ENCODE data around the gene MPHOSPH10. TPM values are rescaled to one million over a fixed set of nuclear protein-coding genes. Genes with fewer than 3 reads are reported as not detected.

MPHOSPH10 gene
- total and polyA plus RNA-seq, 2 of the 13 experiments (the other 11 are each of a cell fraction or from before 2014, with no cell fraction given), result 37.8 to 137 TPM

DNA sequence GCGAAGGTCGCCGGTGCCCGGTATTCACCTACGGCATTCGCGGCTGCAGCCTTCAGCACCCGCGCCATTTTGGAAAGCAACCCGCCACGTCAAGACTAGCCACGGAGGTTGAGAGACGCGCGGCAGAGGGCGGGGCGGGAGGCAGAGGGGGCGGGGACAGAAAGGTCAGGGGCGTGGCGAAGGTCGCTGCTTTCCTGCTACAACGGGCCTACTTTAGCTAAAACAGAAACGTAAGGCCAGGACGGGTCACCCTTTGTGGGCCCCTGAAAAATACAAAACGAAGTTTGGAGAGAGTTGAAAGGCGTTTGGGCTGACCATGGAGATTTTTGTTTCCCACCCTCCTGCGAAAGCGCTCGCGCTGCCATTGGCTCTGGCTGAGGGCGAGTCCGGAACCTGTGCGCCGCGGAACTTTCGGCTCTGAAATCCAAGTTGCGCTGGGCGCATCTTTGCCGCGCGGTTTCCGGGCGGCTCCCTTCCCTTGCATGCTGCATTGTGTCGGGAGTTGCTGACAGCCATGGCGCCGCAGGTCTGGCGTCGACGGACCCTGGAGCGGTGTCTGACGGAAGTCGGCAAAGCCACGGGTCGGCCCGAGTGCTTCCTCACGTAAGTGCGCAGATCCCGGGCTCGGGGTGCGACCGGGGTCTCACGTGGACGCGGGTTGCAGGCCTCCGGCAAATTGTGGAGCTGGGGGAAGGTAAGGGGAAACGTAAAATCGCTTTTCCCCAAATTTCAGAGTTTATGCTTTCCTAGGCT is at the start of gene MPHOSPH10, which contains the start of gene MCEE (continued):
- TF ChIP-seq, protein P1, sequence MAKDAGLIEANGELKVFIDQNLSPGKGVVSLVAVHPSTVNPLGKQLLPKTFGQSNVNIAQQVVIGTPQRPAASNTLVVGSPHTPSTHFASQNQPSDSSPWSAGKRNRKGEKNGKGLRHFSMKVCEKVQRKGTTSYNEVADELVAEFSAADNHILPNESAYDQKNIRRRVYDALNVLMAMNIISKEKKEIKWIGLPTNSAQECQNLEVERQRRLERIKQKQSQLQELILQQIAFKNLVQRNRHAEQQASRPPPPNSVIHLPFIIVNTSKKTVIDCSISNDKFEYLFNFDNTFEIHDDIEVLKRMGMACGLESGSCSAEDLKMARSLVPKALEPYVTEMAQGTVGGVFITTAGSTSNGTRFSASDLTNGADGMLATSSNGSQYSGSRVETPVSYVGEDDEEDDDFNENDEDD (CRISPR knock-in tag; IDR thresholded peaks at IDR 0.05; ENCODE audit: borderline replicate concordance), result peak; percentile 84; the same call in 1 of the 2 replicates
- TF ChIP-seq ZNF260 (CRISPR knock-in tag; IDR thresholded peaks at IDR 0.05; ENCODE audit: borderline replicate concordance, low read depth) (no peak), SALL1 (CRISPR knock-in tag; IDR thresholded peaks at IDR 0.05) (peak; percentile 81), MED13 (CRISPR knock-in tag; IDR thresholded peaks at IDR 0.05) (peak; percentile 87), ZNF160 (CRISPR knock-in tag; IDR thresholded peaks at IDR 0.05) (peak; percentile 92), MED1 (CRISPR knock-in tag; IDR thresholded peaks at IDR 0.05) (peak; percentile 89), POLR2G (IDR thresholded peaks at IDR 0.05; ENCODE audit: low read depth, low read length) (peak; percentile 92), HNRNPL (IDR thresholded peaks at IDR 0.05; ENCODE audit: low read depth, low read length) (peak; percentile 88), MLLT10 (CRISPR knock-in tag; IDR thresholded peaks at IDR 0.05) (0 out of 2 replicates have a peak, but pooled peaks have one; percentile 69), ZNF430 (CRISPR knock-in tag; IDR thresholded peaks at IDR 0.05) (peak; percentile 74), MAFG (CRISPR knock-in tag; IDR thresholded peaks at IDR 0.05) (no peak), TMF1 (CRISPR knock-in tag; IDR thresholded peaks at IDR 0.05; ENCODE audit: low read depth) (0 out of 2 replicates have a peak, but pooled peaks have one; percentile 47), HMG20B (CRISPR knock-in tag; conservative IDR thresholded peaks at IDR 0.05) (peak; percentile 62; the same call in 1 of the 2 replicates), ZNF12 (CRISPR knock-in tag; IDR thresholded peaks at IDR 0.05) (peak; percentile 46), ELF1 (CRISPR knock-in tag; IDR thresholded peaks at IDR 0.05) (peak; percentile 78)
- TF ChIP-seq, protein P2, sequence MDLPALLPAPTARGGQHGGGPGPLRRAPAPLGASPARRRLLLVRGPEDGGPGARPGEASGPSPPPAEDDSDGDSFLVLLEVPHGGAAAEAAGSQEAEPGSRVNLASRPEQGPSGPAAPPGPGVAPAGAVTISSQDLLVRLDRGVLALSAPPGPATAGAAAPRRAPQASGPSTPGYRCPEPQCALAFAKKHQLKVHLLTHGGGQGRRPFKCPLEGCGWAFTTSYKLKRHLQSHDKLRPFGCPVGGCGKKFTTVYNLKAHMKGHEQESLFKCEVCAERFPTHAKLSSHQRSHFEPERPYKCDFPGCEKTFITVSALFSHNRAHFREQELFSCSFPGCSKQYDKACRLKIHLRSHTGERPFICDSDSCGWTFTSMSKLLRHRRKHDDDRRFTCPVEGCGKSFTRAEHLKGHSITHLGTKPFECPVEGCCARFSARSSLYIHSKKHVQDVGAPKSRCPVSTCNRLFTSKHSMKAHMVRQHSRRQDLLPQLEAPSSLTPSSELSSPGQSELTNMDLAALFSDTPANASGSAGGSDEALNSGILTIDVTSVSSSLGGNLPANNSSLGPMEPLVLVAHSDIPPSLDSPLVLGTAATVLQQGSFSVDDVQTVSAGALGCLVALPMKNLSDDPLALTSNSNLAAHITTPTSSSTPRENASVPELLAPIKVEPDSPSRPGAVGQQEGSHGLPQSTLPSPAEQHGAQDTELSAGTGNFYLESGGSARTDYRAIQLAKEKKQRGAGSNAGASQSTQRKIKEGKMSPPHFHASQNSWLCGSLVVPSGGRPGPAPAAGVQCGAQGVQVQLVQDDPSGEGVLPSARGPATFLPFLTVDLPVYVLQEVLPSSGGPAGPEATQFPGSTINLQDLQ (CRISPR knock-in tag; IDR thresholded peaks at IDR 0.05), result no peak; the same call in 1 of the 2 replicates
- TF ChIP-seq, protein P3, sequence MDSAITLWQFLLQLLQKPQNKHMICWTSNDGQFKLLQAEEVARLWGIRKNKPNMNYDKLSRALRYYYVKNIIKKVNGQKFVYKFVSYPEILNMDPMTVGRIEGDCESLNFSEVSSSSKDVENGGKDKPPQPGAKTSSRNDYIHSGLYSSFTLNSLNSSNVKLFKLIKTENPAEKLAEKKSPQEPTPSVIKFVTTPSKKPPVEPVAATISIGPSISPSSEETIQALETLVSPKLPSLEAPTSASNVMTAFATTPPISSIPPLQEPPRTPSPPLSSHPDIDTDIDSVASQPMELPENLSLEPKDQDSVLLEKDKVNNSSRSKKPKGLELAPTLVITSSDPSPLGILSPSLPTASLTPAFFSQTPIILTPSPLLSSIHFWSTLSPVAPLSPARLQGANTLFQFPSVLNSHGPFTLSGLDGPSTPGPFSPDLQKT (CRISPR knock-in tag; IDR thresholded peaks at IDR 0.05; ENCODE audit: borderline replicate concordance), result 0 out of 2 replicates have a peak, but pooled peaks have one; percentile 72
- TF ChIP-seq, protein P4, sequence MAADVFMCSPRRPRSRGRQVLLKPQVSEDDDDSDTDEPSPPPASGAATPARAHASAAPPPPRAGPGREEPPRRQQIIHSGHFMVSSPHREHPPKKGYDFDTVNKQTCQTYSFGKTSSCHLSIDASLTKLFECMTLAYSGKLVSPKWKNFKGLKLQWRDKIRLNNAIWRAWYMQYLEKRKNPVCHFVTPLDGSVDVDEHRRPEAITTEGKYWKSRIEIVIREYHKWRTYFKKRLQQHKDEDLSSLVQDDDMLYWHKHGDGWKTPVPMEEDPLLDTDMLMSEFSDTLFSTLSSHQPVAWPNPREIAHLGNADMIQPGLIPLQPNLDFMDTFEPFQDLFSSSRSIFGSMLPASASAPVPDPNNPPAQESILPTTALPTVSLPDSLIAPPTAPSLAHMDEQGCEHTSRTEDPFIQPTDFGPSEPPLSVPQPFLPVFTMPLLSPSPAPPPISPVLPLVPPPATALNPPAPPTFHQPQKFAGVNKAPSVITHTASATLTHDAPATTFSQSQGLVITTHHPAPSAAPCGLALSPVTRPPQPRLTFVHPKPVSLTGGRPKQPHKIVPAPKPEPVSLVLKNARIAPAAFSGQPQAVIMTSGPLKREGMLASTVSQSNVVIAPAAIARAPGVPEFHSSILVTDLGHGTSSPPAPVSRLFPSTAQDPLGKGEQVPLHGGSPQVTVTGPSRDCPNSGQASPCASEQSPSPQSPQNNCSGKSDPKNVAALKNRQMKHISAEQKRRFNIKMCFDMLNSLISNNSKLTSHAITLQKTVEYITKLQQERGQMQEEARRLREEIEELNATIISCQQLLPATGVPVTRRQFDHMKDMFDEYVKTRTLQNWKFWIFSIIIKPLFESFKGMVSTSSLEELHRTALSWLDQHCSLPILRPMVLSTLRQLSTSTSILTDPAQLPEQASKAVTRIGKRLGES (CRISPR knock-in tag; IDR thresholded peaks at IDR 0.05; ENCODE audit: borderline replicate concordance), result peak; percentile 85; the same call in 1 of the 2 replicates
